PC-3 (cell line): ENCODE results near the gene TMC1. TPM values are rescaled to one million over a fixed set of nuclear protein-coding genes. Genes with fewer than 3 reads are reported as not detected.

Experiments used
- ATAC-seq: fragments of 200-7000 bp; cut with Tn5 transposase; 2 replicates; pipeline ENCODE4 v1.9.1; 2020; ENCODE audit warnings: mild to moderate bottlenecking, moderate library complexity
- BruUV-seq: library from RNA; stranded (reverse); fragments of 400-500 nt; replicated peaks from 2 replicates; lab custom pipeline; 2021; lab: Mats Ljungman, UMichigan
- CTCF ChIA-PET: fragments of 300-600 bp; sonication (Branson Sonifier 250); formaldehyde crosslinking; loops from one replicate; lab custom pipeline; 2022; ENCODE audit warnings: antibody characterized with exemption; lab: Charles Lee
- POLR2A ChIA-PET: fragments of 300-600 bp; sonication (Branson Sonifier 250); formaldehyde crosslinking; loops from one replicate; lab custom pipeline; 2022; ENCODE audit warnings: antibody characterized with exemption; ENCODE audit not compliant: unreplicated experiment; lab: Charles Lee
- DNase-seq: peaks from one replicate; pipeline ENCODE4 v3.0.0-alpha.2; 2015
- H2AFZ ChIP-seq: fragments of 300-600 bp; sonication (generic); 2 replicates; pipeline ENCODE4 v1.6.0; 2016; ENCODE audit warnings: antibody characterized with exemption, low read length
- H3F3A ChIP-seq: fragments of 300-600 bp; sonication (generic); one replicate; pipeline ENCODE4 v1.6.0; 2017; ENCODE audit warnings: antibody characterized with exemption, low read length, control low read depth, mild to moderate bottlenecking; ENCODE audit not compliant: unreplicated experiment
- H3K27ac ChIP-seq: fragments of 300-600 bp; sonication (generic); 2 replicates; pipeline ENCODE4 v1.5.1; 2016; ENCODE audit warnings: mild to moderate bottlenecking, low read length
- H3K27me3 ChIP-seq: fragments of 300-600 bp; sonication (generic); 2 replicates; pipeline ENCODE4 v1.6.1; 2016; ENCODE audit warnings: low read length, mixed read lengths
- H3K36me3 ChIP-seq: fragments of 300-600 bp; sonication (generic); 2 replicates; pipeline ENCODE4 v1.6.1; 2016; ENCODE audit warnings: low read depth, mixed run types, low read length, mixed read lengths
- H3K4me1 ChIP-seq: fragments of 300-600 bp; sonication (generic); 2 replicates; pipeline ENCODE4 v1.5.1; 2016; ENCODE audit warnings: low read length; ENCODE audit not compliant: insufficient read depth
- H3K4me2 ChIP-seq: fragments of 300-600 bp; sonication (generic); 2 replicates; pipeline ENCODE4 v1.6.0; 2016; ENCODE audit warnings: low read length
- H3K4me3 ChIP-seq: fragments of 300-600 bp; sonication (generic); 2 replicates; pipeline ENCODE4 v1.5.1; 2016; ENCODE audit warnings: mild to moderate bottlenecking, low read length, mixed read lengths
- H3K79me2 ChIP-seq: fragments of 300-600 bp; sonication (generic); 2 replicates; pipeline ENCODE4 v1.6.1; 2017; ENCODE audit warnings: low read length, mixed read lengths
- H3K9ac ChIP-seq: fragments of 300-600 bp; sonication (generic); 2 replicates; pipeline ENCODE4 v1.6.0; 2016; ENCODE audit warnings: mild to moderate bottlenecking, low read length
- H3K9me2 ChIP-seq: fragments of 300-600 bp; sonication (generic); replicated peaks from 2 replicates; pipeline ENCODE4 v1.6.1; 2016; ENCODE audit warnings: mixed run types, low read length, mixed read lengths
- H3K9me3 ChIP-seq: fragments of 300-600 bp; sonication (generic); 2 replicates; pipeline ENCODE4 v1.6.1; 2016; ENCODE audit warnings: low read length, mixed read lengths
- H4K20me1 ChIP-seq: fragments of 300-600 bp; sonication (generic); 2 replicates; pipeline ENCODE4 v1.6.1; 2016; ENCODE audit warnings: low read length, mixed read lengths
- EZH2 ChIP-seq: fragments of 300-600 bp; sonication (generic); IDR thresholded peaks from one replicate; pipeline ENCODE4 v1.6.1; 2017; ENCODE audit warnings: antibody characterized with exemption, mild to moderate bottlenecking, low read length; ENCODE audit not compliant: unreplicated experiment
- EZH2phosphoT487 ChIP-seq: fragments of 300-600 bp; sonication (generic); IDR thresholded peaks from 2 replicates; pipeline ENCODE4 v1.6.1; 2018; ENCODE audit warnings: mild to moderate bottlenecking, antibody characterized with exemption, low read length, borderline replicate concordance
- intact Hi-C: fragments of 100-400 bp; cut with micrococcal nuclease; formaldehyde crosslinking; loops from 2 replicates; pipeline ENCODE4 v1.9.0; 2023
- total RNA-seq: library from RNA; depleted of rRNA; stranded (reverse); fragments of >200 nt; gene quantifications from 2 replicates; pipeline ENCODE4 v1.2.3, GENCODE V29; 2014
- TF ChIP-seq, protein P1 (sequence below): fragments of 300-600 bp; sonication (generic); conservative IDR thresholded peaks from 2 replicates; pipeline ENCODE4 v1.5.1; 2017; ENCODE audit warnings: antibody characterized with exemption, low read depth, mild to moderate bottlenecking, low read length

Gene TMC1
- total RNA-seq, 1 experiment from 2014 or later, result 0.15 TPM

GRCh38 chr9:72753266-72753893 is 232.0 kb downstream of the TMC1 start:
- intact Hi-C loops, result loop anchor here (2.0 kb wide), 1 partner anchor 473 kb away; no protein-coding TSS in a partner anchor
- no peaks in the 10 kb centered on the region for H4K20me1 ChIP-seq
- peak; percentile 4 for DNase-seq
- CTCF ChIA-PET, result no interaction called here
- TF ChIP-seq EZH2phosphoT487 (no peak), EZH2 (no peak)
- TF ChIP-seq, protein P1, sequence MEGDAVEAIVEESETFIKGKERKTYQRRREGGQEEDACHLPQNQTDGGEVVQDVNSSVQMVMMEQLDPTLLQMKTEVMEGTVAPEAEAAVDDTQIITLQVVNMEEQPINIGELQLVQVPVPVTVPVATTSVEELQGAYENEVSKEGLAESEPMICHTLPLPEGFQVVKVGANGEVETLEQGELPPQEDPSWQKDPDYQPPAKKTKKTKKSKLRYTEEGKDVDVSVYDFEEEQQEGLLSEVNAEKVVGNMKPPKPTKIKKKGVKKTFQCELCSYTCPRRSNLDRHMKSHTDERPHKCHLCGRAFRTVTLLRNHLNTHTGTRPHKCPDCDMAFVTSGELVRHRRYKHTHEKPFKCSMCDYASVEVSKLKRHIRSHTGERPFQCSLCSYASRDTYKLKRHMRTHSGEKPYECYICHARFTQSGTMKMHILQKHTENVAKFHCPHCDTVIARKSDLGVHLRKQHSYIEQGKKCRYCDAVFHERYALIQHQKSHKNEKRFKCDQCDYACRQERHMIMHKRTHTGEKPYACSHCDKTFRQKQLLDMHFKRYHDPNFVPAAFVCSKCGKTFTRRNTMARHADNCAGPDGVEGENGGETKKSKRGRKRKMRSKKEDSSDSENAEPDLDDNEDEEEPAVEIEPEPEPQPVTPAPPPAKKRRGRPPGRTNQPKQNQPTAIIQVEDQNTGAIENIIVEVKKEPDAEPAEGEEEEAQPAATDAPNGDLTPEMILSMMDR, result peak; percentile 46; the same call in 1 of the 2 replicates
- H3K36me3 ChIP-seq, result no peaks in the 10 kb centered on the region
- no peak overlapping the region for H3K4me3 ChIP-seq
- no peaks in the 10 kb centered on the region for H3K79me2 ChIP-seq
- POLR2A ChIA-PET, result no interaction called here
- no peak overlapping the region for H3K27ac ChIP-seq
- BruUV-seq, result no TSS peak
- H3K9me3 ChIP-seq, result no peaks in the 10 kb centered on the region
- H3F3A ChIP-seq, result no peaks in the 10 kb centered on the region
- no peak overlapping the region for H3K9ac ChIP-seq
- H3K27me3 ChIP-seq, result peaks cover 50% of the 10 kb centered on the region
- no peaks in the 10 kb centered on the region for H3K9me2 ChIP-seq
- no peaks in the 10 kb centered on the region for H3K4me1 ChIP-seq
- no peak overlapping the region for H2AFZ ChIP-seq
- H3K4me2 ChIP-seq, result no peak overlapping the region
- ATAC-seq, result no peak

GRCh38 chr9:72755836-72756235 is 234.4 kb downstream of the TMC1 start:
- no peak for TF ChIP-seq EZH2phosphoT487
- no peak for TF ChIP-seq EZH2
- TF ChIP-seq, protein P1, result no peak
- CTCF ChIA-PET, result no interaction called here

GRCh38 chr9:72758944-72759343 is 237.5 kb downstream of the TMC1 start:
- H3K27me3 ChIP-seq, result peaks cover 57% of the 10 kb centered on the region
- no peaks in the 10 kb centered on the region for H4K20me1 ChIP-seq
- H3K4me2 ChIP-seq, result no peak overlapping the region
- H3K9me2 ChIP-seq, result no peaks in the 10 kb centered on the region
- DNase-seq (no peak), ATAC-seq (no peak)
- no peak overlapping the region for H2AFZ ChIP-seq
- no peaks in the 10 kb centered on the region for H3F3A ChIP-seq
- no peaks in the 10 kb centered on the region for H3K36me3 ChIP-seq
- no peak overlapping the region for H3K27ac ChIP-seq
- intact Hi-C loops, result no loop called here
- H3K9ac ChIP-seq, result no peak overlapping the region
- no peaks in the 10 kb centered on the region for H3K4me1 ChIP-seq
- no peaks in the 10 kb centered on the region for H3K79me2 ChIP-seq
- TF ChIP-seq EZH2phosphoT487 (no peak), EZH2 (no peak)
- TF ChIP-seq, protein P1, result no peak
- no TSS peak for BruUV-seq
- ChIA-PET POLR2A (no interaction called here), CTCF (no interaction called here)
- no peaks in the 10 kb centered on the region for H3K9me3 ChIP-seq
- H3K4me3 ChIP-seq, result no peak overlapping the region

More at GRCh38 chr9:72755836-72756235, 234.4 kb downstream of the TMC1 start:
- Histone ChIP-seq H3K4me1 (no peaks in the 10 kb centered on the region), H3K27ac (no peak overlapping the region), H3K79me2 (no peaks in the 10 kb centered on the region), H3K9me3 (no peaks in the 10 kb centered on the region), H3K9ac (no peak overlapping the region), H3K4me2 (no peak overlapping the region), H3K9me2 (no peaks in the 10 kb centered on the region), H3K36me3 (no peaks in the 10 kb centered on the region), H4K20me1 (no peaks in the 10 kb centered on the region), H3F3A (no peaks in the 10 kb centered on the region), H3K27me3 (peaks cover 53% of the 10 kb centered on the region), H3K4me3 (no peak overlapping the region), H2AFZ (no peak overlapping the region)
- POLR2A ChIA-PET, result no interaction called here
- intact Hi-C loops, result no loop called here
- no peak for ATAC-seq
- DNase-seq, result no peak
- no TSS peak for BruUV-seq
